GM18526 (cell line): ENCODE measurements around the gene OR10H5.

Source experiments
- POLR2A ChIP-seq: IDR thresholded peaks from 3 replicates; pipeline ENCODE4 v1.6.1; 2011; ENCODE audit not compliant: insufficient read length; ENCODE audit errors: extremely low read depth

OR10H5 gene

DNA sequence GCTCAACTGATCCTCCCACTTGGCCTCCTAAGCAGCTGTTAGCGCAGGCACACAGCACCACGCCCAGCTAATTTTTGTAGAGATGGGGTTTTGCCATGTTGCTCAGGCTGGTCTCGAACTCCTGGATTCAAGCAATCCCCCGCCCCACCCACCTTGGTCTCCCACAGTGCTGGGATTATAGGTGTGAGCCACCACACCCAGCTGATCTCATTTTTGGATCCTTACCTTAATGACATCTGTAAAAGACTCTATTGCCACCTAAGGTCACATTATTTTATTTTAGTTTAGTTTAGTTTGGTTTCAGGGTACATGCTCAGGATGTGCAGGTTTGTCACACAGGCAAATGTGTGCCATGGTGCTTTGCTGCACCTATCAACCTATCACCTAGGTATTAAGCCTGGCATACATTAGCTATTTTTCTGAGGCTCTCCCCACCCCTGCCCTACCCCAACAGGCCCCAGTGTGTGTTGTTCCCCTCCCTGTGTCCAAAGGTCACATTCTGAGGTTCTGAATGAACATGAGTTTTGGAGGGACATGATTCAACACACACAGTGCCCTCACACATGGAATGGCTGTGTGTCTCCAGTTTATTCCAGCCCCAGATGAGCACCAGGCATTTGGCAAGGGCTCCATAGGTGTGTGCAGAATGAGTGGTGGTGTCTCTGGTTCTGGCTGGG is 1.3 kb downstream of the OR10H5 start:
- TF ChIP-seq POLR2A: no peak

DNA sequence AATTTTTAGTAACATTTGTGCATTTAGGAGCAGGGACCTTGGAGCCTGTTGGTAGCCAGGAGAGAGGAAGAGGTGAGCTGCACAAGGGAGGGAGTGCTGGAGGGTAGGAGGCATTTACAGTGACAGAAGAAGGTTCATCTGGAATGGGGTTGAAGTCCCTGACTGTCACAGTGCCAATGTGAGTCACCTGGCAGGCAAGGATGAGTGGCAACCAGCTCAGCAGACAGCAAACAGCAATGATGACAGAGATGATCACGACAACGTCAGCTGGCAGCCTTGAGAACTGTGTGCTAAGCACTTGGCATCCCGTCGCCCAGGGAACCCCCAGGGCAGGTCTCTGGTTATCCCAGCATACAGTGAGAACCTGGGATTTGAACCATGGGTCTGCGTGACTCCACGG is 2.6 kb downstream of the OR10H5 start:
- TF ChIP-seq POLR2A: no peak

DNA sequence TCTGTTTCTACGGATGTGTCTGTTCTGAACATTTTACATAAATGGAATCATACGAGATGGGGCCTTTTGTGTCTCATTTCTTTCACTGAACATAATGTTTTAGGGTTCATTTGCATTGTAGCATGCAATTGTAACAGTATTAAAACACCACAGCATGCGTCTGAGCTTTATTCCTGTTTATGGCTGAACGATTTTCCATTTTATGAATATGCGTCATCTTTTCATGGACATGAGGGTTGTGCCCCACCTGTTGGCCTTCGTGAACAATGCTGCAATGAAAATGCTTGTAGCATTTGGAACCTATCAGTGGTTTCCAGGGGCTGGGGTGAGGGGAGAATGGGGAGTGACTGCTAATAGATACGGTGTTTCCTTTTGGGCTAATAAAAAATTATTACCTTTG is 22.9 kb downstream of the OR10H5 start:
- TF ChIP-seq POLR2A: no peak

DNA sequence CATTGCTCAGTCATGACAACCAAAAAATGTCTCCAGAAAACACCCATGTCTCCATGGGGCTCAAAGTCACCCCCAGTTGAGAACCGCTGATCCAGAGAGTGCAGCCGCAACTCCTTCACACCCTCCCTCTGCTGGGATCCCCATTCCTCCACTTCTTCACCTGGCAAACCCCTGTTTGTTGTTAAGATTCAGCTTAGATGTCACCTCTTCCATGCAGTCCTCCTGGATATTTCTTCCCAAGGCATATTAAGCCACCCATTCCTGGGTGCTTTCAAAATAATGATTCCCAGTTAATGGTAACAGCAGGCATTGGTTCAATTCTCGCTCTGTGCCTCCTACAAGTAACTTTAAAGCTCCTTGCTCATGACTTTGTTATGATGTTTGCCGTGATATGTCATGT is 24.0 kb downstream of the OR10H5 start:
- TF ChIP-seq POLR2A: no peak

DNA sequence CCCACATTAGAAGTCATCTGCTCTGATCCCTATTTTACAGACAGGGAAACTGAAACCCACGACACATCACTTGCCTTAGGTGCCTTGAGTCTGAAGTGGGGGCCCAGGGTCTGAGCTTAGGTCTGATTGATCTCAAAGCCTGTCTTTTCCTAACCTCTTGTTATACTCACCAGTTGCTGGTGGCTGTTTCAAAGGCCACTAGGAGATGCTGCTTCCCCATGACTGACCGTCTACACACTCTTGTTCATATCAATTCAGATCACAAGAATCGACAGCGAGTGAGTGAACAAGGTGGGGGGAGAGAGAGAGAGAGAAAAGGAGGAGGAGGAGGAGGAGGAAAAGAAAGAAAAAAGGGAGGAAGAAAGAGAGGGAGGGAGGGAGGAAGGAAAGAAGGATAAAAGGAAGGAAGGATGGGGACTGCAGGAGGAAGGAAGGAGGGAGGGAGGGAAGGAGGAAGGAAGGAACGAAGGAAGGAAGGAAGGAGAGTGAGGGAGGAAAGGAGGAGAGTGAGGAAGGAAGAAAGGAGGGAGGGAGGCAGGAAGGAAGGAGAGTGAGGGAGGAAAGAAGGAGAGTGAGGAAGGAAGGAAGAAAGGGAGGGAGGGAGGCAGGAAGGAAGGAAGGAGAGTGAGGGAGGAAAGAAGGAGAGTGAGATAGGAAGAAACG is 24.7 kb downstream of the OR10H5 start:
- no peak for TF ChIP-seq POLR2A

DNA sequence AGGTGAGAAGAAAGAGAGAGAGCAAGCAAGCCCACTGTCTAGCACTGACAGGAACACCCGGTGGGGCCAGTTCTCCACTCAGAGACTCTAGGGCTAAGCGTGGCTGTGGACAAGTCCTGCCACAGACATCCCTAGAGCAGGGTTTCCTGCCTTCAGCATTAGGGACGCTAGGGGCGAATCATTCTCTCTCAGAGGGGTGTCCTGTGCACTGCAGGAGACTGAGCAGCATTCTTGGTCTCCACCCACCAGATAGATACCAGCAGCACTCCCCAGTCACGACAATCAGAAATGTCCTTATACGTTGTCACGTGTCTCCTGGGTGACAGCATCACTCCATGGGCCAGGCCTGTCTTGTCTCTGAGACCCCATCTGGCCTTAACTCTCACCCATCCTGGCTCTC is 26.5 kb downstream of the OR10H5 start:
- TF ChIP-seq POLR2A: no peak

DNA sequence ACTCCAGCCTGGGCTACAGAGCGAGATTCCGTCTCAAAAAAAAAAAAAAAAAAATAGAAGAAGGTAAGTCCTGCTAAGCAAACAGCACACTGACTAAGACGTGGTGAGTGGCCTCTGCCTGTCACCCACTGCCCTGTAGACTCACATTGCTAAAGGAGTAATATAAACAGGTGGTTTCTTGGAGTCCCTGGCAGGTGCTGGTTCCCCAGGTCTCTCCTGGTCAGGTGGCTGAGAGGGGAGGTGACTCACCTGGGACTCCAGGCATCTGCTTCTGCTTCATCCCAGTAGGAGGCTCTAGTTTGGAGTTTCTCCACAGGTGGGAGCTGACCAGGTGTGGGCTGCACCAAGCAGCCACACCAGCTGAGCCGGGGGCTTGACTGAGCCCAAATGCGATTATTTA is 27.8 kb downstream of the OR10H5 start, which contains the start of gene OR10H1:
TSS of gene OR10H1 (minus strand) at position 359 of the 400 bp plus-strand sequence. CDS start 7,627 bp downstream, outside the sequence.
- no peak for TF ChIP-seq POLR2A

DNA sequence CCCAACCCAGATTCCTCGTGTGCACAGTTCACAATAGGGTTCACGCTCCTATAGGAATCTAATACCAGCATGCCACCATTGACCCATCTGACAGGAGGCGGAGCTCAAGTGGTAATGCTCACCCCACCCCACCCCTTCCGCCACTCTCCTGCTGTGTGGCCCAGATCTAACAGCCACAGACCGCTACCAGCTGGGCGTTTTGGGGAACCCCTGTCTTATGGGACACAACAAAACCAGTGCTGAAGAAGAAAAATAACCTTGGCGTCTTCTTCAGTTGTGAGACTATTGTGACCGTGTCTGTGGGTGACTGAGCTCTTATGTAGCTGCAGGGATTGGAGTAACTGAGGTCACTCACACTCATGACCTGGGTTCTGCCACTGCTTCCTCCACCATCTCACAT is 33.2 kb downstream of the OR10H5 start:
- no peak for TF ChIP-seq POLR2A

DNA sequence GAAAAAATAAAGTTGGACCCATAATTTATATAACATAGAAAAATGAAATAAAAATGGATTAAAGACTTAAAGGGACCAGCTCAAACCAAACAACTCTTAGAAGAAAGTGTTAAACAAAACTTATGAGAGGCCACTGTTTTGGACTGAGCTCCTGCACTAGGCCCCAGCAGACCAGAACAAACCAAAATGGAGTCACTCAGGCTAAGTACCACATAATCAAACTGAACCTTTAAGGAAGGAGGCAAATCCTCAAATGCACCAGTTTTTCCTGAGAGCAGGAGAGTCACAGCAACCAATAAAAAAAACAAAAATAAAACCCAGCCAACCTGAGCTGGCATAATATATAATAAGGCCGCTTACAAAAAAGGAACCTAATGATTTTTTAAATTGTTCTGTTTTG is 38.3 kb downstream of the OR10H5 start:
- no peak for TF ChIP-seq POLR2A

DNA sequence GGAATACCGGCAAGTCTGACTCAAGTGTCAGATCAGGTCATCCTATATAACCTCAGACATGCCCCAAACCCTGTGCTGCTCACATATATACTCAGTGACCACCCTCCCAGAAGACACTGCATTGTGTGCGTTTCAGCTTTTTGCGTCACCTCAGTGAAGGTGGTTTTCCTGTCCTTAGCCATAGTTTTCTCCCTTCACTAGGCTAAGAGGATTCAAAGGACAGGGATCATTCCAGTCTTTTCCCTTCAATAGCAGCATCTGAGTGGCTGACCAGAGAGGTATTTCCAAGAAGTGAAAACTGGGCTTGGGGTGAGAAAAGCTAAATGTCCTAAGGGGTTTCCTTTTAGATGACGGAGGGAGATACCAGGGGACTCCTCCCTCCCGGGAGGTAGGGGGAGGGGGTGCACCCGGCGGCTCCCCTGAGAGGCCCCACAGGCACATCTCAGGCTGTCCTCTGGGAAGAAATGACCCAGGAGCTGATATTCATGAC is 40.7 kb downstream of the OR10H5 start:
- TF ChIP-seq POLR2A: no peak

DNA sequence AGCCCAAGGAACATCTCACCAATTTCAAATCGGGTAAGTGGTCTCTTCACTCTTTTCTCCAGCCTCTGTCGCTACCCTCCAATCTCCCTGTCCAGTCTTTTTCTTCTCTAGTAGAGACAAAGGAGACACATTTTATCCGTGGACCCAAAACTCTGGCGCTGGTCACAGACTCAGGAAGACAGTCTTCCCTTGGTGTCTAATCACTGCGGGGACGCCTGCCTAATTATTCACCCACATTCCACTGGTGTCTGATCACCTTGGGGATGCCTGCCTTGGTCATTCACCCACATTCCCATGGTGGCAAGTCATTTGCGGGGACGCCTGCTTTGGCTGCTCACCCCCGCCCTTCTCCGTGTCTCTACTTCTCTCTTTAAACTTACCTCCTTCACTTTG is 41.8 kb downstream of the OR10H5 start:
- no peak for TF ChIP-seq POLR2A

DNA sequence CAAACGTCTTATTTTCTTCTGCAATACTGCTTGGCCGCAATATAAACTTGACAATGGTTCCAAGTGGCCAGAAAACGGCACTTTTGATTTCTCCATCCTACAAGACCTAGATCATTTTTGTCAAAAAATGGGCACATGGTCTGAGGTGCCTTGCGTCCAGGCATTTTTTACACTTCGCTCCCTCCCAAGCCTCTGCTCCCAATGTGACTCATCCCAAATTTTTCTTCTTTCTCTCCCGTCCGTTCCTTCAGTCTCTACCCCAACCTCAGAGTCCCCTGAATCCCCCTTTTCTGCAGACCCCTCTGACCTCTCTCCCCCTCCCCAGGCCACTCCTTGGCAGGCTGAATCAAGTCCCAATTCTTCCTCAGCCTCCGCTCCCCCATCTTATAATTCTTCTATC is 42.3 kb downstream of the OR10H5 start:
- TF ChIP-seq POLR2A: no peak

DNA sequence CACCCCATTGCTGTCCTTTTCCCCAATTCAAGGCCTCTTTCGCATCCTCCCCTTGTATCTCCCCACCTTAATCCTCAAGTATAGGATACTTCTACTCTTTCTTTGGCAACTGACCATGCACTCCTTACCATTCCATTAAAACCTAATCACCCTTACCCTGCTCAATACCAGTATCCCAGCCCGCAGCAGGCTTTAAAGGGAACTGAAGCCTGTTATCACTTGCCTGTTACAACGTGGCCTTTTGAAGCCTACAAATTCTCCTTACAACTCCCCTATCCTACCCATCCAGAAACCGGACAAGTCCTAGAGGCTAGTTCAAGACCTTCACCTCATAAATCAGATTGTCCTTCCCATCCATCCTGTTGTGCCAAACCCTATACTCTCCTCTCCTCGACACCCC is 44.2 kb downstream of the OR10H5 start:
- TF ChIP-seq POLR2A: no peak

DNA sequence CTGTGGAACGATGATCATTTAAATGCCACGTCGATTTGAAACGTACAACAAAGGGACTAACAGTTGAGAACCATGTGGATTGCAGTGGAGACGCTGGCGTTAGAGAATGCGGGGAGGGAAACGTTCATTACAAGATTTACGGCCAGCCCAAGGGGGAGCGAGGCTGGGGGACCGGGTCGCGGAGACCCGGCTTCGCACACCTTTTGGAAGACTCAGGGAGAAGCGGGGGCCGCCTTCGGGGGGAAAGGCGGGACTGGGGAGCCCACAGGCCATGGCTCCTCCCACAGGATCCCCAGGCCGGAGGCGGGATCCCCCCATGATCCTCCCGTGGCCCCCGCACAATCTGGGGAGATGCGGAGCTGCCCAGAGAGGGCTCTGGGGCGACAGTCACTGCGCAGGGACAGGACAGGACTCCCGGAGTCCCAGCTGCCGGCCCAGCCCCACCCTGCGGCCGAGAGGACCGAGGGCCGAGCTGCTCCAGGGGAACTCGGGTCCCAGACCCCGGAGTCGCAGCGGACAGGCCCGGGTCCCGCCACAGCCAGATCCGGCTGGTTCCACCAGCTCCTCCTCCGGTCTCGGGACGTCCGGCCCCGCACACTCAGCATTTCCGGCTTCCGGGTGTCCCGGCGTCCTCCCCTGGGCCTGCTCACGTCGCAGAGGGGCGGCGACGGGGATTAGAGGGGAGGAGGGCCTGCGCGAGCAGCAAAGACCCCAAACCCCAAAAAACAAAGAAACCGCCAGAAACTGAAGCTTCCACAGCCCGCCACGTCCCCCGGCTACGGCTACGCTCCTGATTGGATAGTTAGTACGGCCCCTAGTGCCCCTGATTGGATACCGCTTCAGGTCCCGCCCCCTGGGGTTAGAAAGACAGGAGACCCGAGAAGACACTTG is 49.1 kb downstream of the OR10H5 start:
- peak; percentile 86 for TF ChIP-seq POLR2A

DNA sequence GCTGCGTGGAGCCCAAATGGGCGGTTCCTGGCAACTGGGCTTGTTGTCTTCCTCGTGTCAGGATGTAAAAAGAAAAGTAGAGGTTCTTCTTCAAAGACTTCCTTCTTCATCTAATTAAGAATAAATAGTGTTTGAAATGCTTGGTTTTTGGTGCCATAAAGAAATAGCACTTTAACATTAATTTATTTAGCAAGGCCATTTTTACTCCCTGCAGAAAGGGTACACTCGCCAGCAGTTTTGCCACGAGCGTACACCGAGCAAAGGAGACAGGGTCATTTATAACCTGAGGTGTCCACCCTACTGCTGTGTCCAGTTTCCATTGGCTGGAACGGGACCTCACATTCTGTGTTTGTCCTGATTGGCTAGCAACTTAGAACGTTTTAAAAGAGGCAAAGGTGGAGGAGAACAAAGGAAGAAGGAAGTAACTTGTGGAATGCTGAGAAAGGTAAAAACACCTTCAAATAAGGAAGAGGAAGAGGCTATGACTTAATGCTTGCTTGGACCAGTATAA is 49.8 kb downstream of the OR10H5 start:
- TF ChIP-seq POLR2A: no peak

DNA sequence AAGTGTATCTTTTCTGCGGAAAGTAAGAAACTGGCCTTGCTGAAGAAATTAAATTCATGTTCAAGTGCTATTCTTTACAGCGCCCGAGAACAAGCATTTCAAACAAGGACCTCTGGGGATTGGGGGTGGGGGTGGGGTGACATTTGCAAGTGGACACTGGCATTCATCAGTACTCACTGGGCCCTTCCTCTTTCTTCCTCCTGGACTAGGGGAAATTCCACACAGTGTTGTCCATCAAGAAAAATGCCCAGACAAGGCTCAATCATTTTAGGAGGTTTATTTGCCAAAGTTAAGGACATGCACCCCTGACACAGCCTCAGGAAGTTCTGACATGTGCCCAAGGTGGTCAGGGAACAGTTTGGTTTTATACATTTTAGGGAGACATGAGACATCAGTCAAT is 50.9 kb downstream of the OR10H5 start:
- TF ChIP-seq POLR2A: no peak

DNA sequence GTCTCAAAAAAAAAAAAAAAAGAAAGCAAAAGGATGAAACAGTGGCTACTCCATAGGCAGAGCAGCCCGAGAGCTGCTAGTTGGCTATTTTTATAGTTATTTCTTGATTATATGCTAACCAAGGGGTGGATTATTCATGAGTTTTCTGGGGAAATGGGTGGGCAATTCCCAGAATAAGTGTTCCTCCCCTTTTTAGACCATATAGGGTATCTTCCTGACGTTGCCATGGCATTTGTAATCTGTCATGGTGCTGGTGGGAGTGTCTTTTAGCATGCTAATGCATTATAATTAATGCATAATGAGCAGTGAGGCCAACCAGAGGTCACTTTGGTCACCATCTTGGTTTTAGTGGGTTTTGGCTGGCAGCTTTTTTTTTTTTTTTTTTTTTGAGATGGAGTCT is 53.4 kb downstream of the OR10H5 start:
- TF ChIP-seq POLR2A: no peak
